ENCODE measurements around the gene ZNF555. TPM values are rescaled to one million over a fixed set of nuclear protein-coding genes. Genes with fewer than 3 reads are reported as not detected.

The ZNF555 gene
- total and polyA plus RNA-seq, 10 of the 15 experiments (the other 5 are each of a cell fraction or from before 2014, with no cell fraction given): 0.58 to 1.9 (median 1.2) TPM

- TF ChIP-seq CUX1 (IDR thresholded peaks at IDR 0.05; ENCODE audit: insufficient replicate concordance, low read depth, low read length) (no peak), EGR1 (IDR thresholded peaks at IDR 0.05; ENCODE audit: borderline replicate concordance in 1 of 2, low read depth in 2 of 2, low read length in 2 of 2) (no peak), ZZZ3 (IDR thresholded peaks at IDR 0.05; ENCODE audit: control insufficient read depth, insufficient read length, low read depth) (no peak), PRDM15 (CRISPR knock-in tag; IDR thresholded peaks at IDR 0.05) (no peak), ZBTB33 (IDR thresholded peaks at IDR 0.05) (no peak), SREBF1 (IDR thresholded peaks at IDR 0.05; ENCODE audit: low read length) (no peak), RCOR1 (conservative IDR thresholded peaks at IDR 0.05; ENCODE audit: low read depth, low read length) (no peak), KLF5 (IDR thresholded peaks at IDR 0.05; ENCODE audit: partially characterized antibody) (no peak), JUND (IDR thresholded peaks at IDR 0.05; ENCODE audit: low read depth, low read length) (no peak), MTA3 (IDR thresholded peaks at IDR 0.05; ENCODE audit: borderline replicate concordance, low read length) (no peak), PBX3 (IDR thresholded peaks at IDR 0.05; ENCODE audit: insufficient replicate concordance, low read depth, low read length) (no peak), RB1 (IDR thresholded peaks at IDR 0.05; ENCODE audit: borderline replicate concordance) (no peak), CHD2 (IDR thresholded peaks at IDR 0.05; ENCODE audit: borderline replicate concordance, low read depth, low read length) (no peak)
These were observed 65.4 kb downstream of the ZNF555 start (continued) for GRCh38 chr19:2906631-2907195.
